Camera-type eye (tissue), 1 donor: ENCODE measurements around the gene PAAF1. TPM values are rescaled to one million over a fixed set of nuclear protein-coding genes. Genes with fewer than 3 reads are reported as not detected.

ENCODE experiments used
- total RNA-seq: library from RNA; depleted of rRNA; stranded (reverse); fragments of >200 nt; gene quantifications from one replicate; pipeline ENCODE4 v1.2.3, GENCODE V29; 2014

Gene PAAF1, protein sequence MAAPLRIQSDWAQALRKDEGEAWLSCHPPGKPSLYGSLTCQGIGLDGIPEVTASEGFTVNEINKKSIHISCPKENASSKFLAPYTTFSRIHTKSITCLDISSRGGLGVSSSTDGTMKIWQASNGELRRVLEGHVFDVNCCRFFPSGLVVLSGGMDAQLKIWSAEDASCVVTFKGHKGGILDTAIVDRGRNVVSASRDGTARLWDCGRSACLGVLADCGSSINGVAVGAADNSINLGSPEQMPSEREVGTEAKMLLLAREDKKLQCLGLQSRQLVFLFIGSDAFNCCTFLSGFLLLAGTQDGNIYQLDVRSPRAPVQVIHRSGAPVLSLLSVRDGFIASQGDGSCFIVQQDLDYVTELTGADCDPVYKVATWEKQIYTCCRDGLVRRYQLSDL
- total RNA-seq = 25.2 TPM

DNA sequence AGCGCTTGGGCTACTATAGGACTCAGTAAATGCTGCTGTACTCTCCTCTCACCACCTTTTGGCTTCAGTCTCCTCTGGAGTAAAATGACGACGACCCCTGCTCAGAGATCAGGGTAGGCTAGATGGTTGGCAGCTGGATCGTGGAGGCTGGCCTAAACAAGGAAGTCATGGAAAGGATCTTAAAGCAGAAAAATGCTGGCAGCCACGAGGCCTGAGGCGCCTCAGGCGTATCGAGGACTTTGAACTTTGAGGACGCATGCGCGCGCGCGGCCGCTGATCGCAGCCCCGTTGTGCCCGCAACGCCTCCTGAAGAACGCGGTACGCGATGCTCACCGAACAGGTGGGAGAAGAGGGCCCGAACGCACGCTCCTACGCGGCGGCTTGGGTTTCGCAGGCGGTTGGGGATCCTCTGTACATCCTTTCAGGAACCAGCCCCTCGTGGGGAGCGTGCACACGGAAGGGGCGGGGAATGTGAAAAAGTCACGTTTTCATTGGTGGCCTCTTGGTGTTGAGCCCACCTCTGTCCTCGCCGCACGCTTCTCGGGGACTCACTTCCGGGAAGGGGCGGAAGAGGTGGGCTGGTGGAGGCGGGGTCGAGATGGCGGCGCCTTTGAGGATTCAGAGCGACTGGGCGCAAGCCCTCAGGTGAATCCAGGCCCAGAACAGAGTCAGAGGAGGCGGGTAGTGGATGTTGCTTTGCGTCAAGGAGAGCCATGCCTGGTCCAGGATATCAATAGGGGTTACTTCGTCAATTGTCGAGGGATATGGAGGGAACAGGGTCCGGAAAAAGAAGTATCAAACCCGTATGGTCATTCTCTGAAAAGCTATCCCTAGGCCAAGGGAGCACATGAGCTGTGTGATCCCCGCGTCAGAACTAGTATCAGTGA lies at the start of gene PAAF1, which contains the start of gene COA4:
PAAF1 (plus strand) TSS at position 576 of the 887 bp plus-strand sequence; CDS start at position 599, 23 bp downstream.
COA4 (minus strand) TSS at position 423 of the 887 bp plus-strand sequence. CDS start 3,468 bp downstream, outside the sequence.

DNA sequence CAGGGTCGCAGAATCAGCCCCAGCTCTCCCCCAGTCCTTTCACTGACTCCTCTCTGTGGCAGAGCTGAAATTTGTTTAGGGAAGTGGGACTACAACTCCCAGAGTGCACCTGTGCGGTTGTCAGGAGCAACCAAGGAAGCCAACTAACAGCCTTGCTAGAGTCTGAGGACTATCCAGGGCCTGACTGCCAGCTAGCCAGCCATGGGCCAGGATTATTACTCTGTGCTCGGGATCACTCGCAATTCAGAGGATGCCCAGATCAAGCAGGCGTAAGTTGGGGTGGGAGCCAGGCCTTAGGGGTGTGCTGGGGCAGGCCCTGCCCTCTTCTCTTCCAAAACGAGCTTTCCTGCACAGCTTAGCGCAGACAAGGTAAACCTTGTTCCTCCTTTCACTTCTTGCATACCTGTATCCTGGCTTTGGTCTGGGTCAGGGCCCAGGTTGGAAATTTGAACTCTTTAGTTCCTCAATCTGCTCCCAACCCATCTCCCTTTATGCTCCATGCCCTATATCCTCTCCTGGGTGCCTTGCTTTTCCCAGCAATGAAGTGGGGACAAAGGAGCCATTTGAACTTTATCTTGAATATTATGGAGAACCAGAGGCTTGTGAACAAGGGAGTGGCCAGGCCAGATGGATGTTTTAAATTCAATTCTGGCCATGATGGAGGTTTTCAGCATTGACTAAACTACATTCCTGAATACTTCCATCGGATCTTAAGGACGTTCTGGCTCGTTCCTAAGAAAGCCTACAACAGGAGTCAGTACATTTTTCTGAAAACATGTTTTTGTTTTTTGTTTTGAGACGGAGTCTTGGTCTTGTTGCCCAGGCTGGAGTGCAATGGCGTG lies 74.3 kb downstream of the PAAF1 start, which contains the start of gene DNAJB13:
DNAJB13 (plus strand) TSS at position 158 of the 842 bp plus-strand sequence; CDS start at position 202, 44 bp downstream.

Other genes with a start within 250 kb of the PAAF1 start
- gene PLEKHB1, start 230.4 kb upstream of the PAAF1 start, total RNA-seq = 91.2 TPM
- 160 TPM for gene RAB6A, start 115.9 kb upstream of the PAAF1 start, total RNA-seq
- 23.8 TPM for gene MRPL48, start 89.1 kb upstream of the PAAF1 start, total RNA-seq
- 34.4 TPM for gene COA4, start 153 bp upstream of the PAAF1 start, total RNA-seq
- 1.0 TPM for gene DNAJB13, start 74.0 kb downstream of the PAAF1 start, total RNA-seq
- gene UCP2, start 105.8 kb downstream of the PAAF1 start, total RNA-seq = 47.4 TPM
- gene UCP3, start 132.1 kb downstream of the PAAF1 start, total RNA-seq = 1.6 TPM